ENCODE results near the gene SRRT.

DNA sequence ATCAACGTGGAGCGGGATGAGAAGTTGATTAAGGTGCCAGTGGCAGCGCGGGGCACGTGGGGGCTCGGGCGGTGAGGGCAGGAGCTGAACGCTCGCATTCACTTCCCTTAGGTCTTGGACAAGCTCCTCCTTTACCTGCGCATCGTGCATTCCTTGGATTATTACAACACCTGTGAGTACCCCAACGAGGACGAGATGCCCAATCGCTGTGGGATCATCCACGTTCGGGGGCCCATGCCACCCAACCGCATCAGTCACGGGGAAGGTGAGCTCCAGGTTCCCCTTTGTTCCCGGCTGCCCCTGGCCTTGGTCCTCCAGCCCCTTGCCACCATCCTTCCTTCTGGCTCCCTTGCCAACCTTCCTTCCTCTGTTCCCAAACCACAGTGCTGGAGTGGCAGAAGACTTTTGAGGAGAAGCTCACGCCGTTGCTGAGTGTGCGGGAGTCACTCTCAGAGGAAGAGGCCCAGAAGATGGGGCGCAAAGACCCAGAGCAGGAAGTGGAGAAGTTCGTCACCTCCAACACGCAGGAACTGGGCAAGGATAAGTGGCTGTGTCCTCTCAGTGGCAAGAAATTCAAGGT, 12.1 kb downstream of the SRRT start:
- TF ChIP-seq GATA2 (IDR thresholded peaks at IDR 0.05; ENCODE audit: low read depth, low read length) (no peak), GATA3 (IDR thresholded peaks at IDR 0.05; ENCODE audit: low read depth, low read length) (no peak)
